GM12873 (cell line): Measurements from ENCODE around the gene CDHR4.

Experiments used
- CTCF ChIP-seq: IDR thresholded peaks from 2 replicates; pipeline ENCODE4 v1.5.1; 2012; ENCODE audit warnings: low read depth, mild to moderate bottlenecking, moderate library complexity, low read length, control low read depth; ENCODE audit not compliant: insufficient read depth; ENCODE audit errors: missing control alignments

Gene CDHR4

GRCh38 chr3:49790626-49791411, 8.9 kb downstream of the CDHR4 start:
- no peak for TF ChIP-seq CTCF

- no peak for TF ChIP-seq CTCF
Observed at GRCh38 chr3:49788056-49788455, 11.6 kb downstream of the CDHR4 start.

- no peak for TF ChIP-seq CTCF
Observed at GRCh38 chr3:49787536-49787935, 12.1 kb downstream of the CDHR4 start.

- TF ChIP-seq CTCF, result no peak
Observed at GRCh38 chr3:49787182-49787464, 12.6 kb downstream of the CDHR4 start.

GRCh38 chr3:49786357-49787181, 13.1 kb downstream of the CDHR4 start, which contains the start of gene IP6K1:
TSS of gene IP6K1 (minus strand) at chr3:49786542. CDS start at chr3:49748040, 38,502 bp downstream.
- no peak for TF ChIP-seq CTCF

GRCh38 chr3:49785565-49786356, 13.9 kb downstream of the CDHR4 start:
- TF ChIP-seq CTCF, result no peak
